HCT116 (cell line): ENCODE measurements around the gene NPB. TPM values are rescaled to one million over a fixed set of nuclear protein-coding genes. Genes with fewer than 3 reads are reported as not detected.
A peak's percentile ranks its signal among the peaks of the same experiment; 100 is the strongest.

Source experiments
- ATAC-seq: fragments of 200-7000 bp; cut with Tn5 transposase; 2 replicates; pipeline ENCODE4 v1.9.1; 2020; ENCODE audit warnings: mild to moderate bottlenecking, moderate library complexity
- BruUV-seq: library from RNA; stranded (reverse); fragments of 400-500 nt; replicated peaks from 2 replicates; lab custom pipeline; 2021; lab: Mats Ljungman, UMichigan
- CTCF ChIA-PET: fragments of 300-600 bp; sonication (Branson Sonifier 250); formaldehyde crosslinking; loops from one replicate; lab custom pipeline; 2021; ENCODE audit warnings: antibody characterized with exemption; lab: Charles Lee
- POLR2A ChIA-PET: fragments of 300-600, 350-600 bp; sonication (Branson Sonifier 250); formaldehyde crosslinking; loops from one replicate; lab custom pipeline; 2021; ENCODE audit warnings: antibody characterized with exemption; lab: Charles Lee
- RAD21 ChIA-PET, 2 experiments: fragments of 300-600 bp; sonication (Branson Sonifier 250); formaldehyde crosslinking; loops; one replicate each; lab custom pipeline; 2023; ENCODE audit warnings: low total read pairs in 2 of 2; ENCODE audit not compliant: uncharacterized antibody in 2 of 2, unreplicated experiment in 2 of 2, low non-redundant PET in 1 of 2; lab: Charles Lee
- DNase-seq: peaks from one replicate; pipeline ENCODE4 v3.0.0-alpha.2; 2010; ENCODE audit warnings: low read depth, low spot score
- H2AFZ ChIP-seq: fragments of 200-600 bp; shearing (Covaris generic), sonication (generic); 2 replicates; pipeline ENCODE4 v1.6.1; 2017; ENCODE audit warnings: low read depth, mixed run types, mixed read lengths, antibody characterized with exemption, low read length; ENCODE audit not compliant: poor library complexity, severe bottlenecking
- H3K27ac ChIP-seq: 2 replicates; pipeline ENCODE4 v1.5.1; 2012; ENCODE audit warnings: low read depth, low read length
- H3K27me3 ChIP-seq: fragments of 200-600 bp; sonication (generic); 2 replicates; pipeline ENCODE4 v1.6.1; 2016; ENCODE audit warnings: mixed run types, low read length, mixed read lengths; ENCODE audit not compliant: insufficient read depth
- H3K36me3 ChIP-seq, 2 experiments: fragments of 200-500 bp in 1 of 2; fragments of 200-600 bp in 1 of 2; sonication (Bioruptor generic) in 1 of 2; sonication (generic) in 1 of 2; 2 replicates each; pipeline versions ENCODE4 v1.5.1 to v1.6.1; 2014 to 2016; ENCODE audit warnings: low read length in 2 of 2, inconsistent platforms in 1 of 2, mixed read lengths in 1 of 2, mixed run types in 1 of 2; ENCODE audit not compliant: insufficient read depth in 2 of 2, control insufficient read depth in 1 of 2
- H3K4me1 ChIP-seq, 2 experiments: fragments of 200-600 bp in 1 of 2; sonication (generic) in 1 of 2; 2 replicates each; pipeline versions ENCODE4 v1.5.1 to v1.6.1; 2012 to 2017; ENCODE audit warnings: low read length in 2 of 2, inconsistent platforms in 1 of 2, mild to moderate bottlenecking in 1 of 2, mixed read lengths in 1 of 2, mixed run types in 1 of 2, moderate library complexity in 1 of 2; ENCODE audit not compliant: insufficient read depth in 2 of 2, control insufficient read depth in 1 of 2
- H3K4me2 ChIP-seq: fragments of 200-600 bp; sonication (generic); 2 replicates; pipeline ENCODE4 v1.6.1; 2017; ENCODE audit warnings: mixed run types, low read length, mixed read lengths
- H3K4me3 ChIP-seq, 2 experiments: fragments of 200-600 bp in 1 of 2; sonication (generic) in 1 of 2; replicated peaks in 1 of 2; 2 replicates each; pipeline ENCODE4 v1.5.1; 2011 to 2016; ENCODE audit warnings: low read length in 2 of 2, control low read depth in 1 of 2, low read depth in 1 of 2, mild to moderate bottlenecking in 1 of 2, mixed read lengths in 1 of 2, mixed run types in 1 of 2
- H3K79me2 ChIP-seq: fragments of 200-600 bp; sonication (generic); 2 replicates; pipeline ENCODE4 v1.6.1; 2017; ENCODE audit warnings: mild to moderate bottlenecking, mixed run types, low read length, moderate library complexity, mixed read lengths; ENCODE audit not compliant: insufficient read depth
- H3K9ac ChIP-seq: fragments of 200-600 bp; sonication (generic); 2 replicates; pipeline ENCODE4 v1.6.1; 2016; ENCODE audit warnings: low read length, mixed read lengths
- H3K9me2 ChIP-seq: fragments of 200-600 bp; sonication (generic), shearing (Covaris generic); 2 replicates; pipeline ENCODE4 v1.6.1; 2017; ENCODE audit warnings: mixed run types, mild to moderate bottlenecking, moderate library complexity; ENCODE audit not compliant: insufficient read depth
- H3K9me3 ChIP-seq, 2 experiments: fragments of 200-500 bp in 1 of 2; fragments of 200-600 bp in 1 of 2; sonication (Bioruptor generic) in 1 of 2; sonication (generic) in 1 of 2; 2 replicates each; pipeline ENCODE4 v1.6.1; 2014 to 2017; ENCODE audit warnings: low read length in 2 of 2, mixed read lengths in 2 of 2, inconsistent platforms in 1 of 2, low read depth in 1 of 2, mild to moderate bottlenecking in 1 of 2, mixed run types in 1 of 2, moderate library complexity in 1 of 2; ENCODE audit not compliant: control insufficient read depth in 1 of 2, insufficient read depth in 1 of 2
- H4K20me1 ChIP-seq: fragments of 200-600 bp; sonication (generic), shearing (Covaris generic); 2 replicates; pipeline ENCODE4 v1.6.1; 2017; ENCODE audit warnings: mixed run types, mild to moderate bottlenecking, moderate library complexity; ENCODE audit not compliant: insufficient read depth
- CEBPB ChIP-seq: IDR thresholded peaks from 2 replicates; pipeline ENCODE4 v1.6.1; 2012; ENCODE audit warnings: low read depth
- CTCF ChIP-seq, 3 experiments: fragments of 200-600 bp in 1 of 3; sonication (generic) in 1 of 3; IDR thresholded peaks in 2 of 3; conservative IDR thresholded peaks in 1 of 3; 2 replicates each; pipeline ENCODE4 v1.5.1; 2012 to 2017; ENCODE audit warnings: low read depth in 2 of 3, low read length in 2 of 3, antibody characterized with exemption in 1 of 3, borderline replicate concordance in 1 of 3, control low read depth in 1 of 3, mild to moderate bottlenecking in 1 of 3, mixed read lengths in 1 of 3, mixed run types in 1 of 3, moderate library complexity in 1 of 3; ENCODE audit not compliant: insufficient read depth in 1 of 3
- EGR1 ChIP-seq: IDR thresholded peaks from 2 replicates; pipeline ENCODE4 v1.6.1; 2012; ENCODE audit warnings: low read depth
- EZH2 ChIP-seq: fragments of 200-600 bp; sonication (generic); IDR thresholded peaks from 2 replicates; pipeline ENCODE4 v1.6.1; 2017; ENCODE audit warnings: antibody characterized with exemption, mixed run types
- EZH2phosphoT487 ChIP-seq: fragments of 200-600 bp; IDR thresholded peaks from 2 replicates; pipeline ENCODE4 v1.6.1; 2018; ENCODE audit warnings: antibody characterized with exemption, borderline replicate concordance
- FOSL1 ChIP-seq: IDR thresholded peaks from 2 replicates; pipeline ENCODE4 v1.6.1; 2012; ENCODE audit warnings: low read depth
- JUND ChIP-seq: IDR thresholded peaks from 2 replicates; pipeline ENCODE4 v1.6.1; 2012
- POLR2A ChIP-seq: IDR thresholded peaks from 2 replicates; pipeline ENCODE4 v1.7.0; 2011; ENCODE audit warnings: borderline replicate concordance; ENCODE audit not compliant: insufficient read depth, insufficient read length; ENCODE audit errors: extremely low read depth
- POLR2AphosphoS5 ChIP-seq: IDR thresholded peaks from 2 replicates; pipeline ENCODE4 v1.6.1; 2011; ENCODE audit warnings: mild to moderate bottlenecking, low read depth, low read length, moderate library complexity
- REST ChIP-seq: IDR thresholded peaks from 2 replicates; pipeline ENCODE4 v1.6.1; 2012; ENCODE audit warnings: low read depth
- SIN3A ChIP-seq: IDR thresholded peaks from 2 replicates; pipeline ENCODE4 v1.6.1; 2012; ENCODE audit warnings: low read depth
- SRF ChIP-seq: IDR thresholded peaks from 2 replicates; pipeline ENCODE4 v1.6.1; 2012; ENCODE audit warnings: low read depth
- intact Hi-C: fragments of 100-400 bp; cut with micrococcal nuclease; formaldehyde crosslinking; loops from 2 replicates; pipeline ENCODE4 v1.10.0; 2022
- total RNA-seq: library from RNA; stranded (reverse); gene quantifications from one replicate; pipeline ENCODE4 v1.2.1, GENCODE V29; 2021; ENCODE audit not compliant: unreplicated experiment
- TF ChIP-seq, protein P1 (sequence below): IDR thresholded peaks from 2 replicates; pipeline ENCODE4 v1.6.1; 2012
- TF ChIP-seq, protein P2 (sequence below): IDR thresholded peaks from 2 replicates; pipeline ENCODE4 v1.6.1; 2012

NPB gene
- total RNA-seq, 1 experiment from 2014 or later, result 1.2 TPM

DNA sequence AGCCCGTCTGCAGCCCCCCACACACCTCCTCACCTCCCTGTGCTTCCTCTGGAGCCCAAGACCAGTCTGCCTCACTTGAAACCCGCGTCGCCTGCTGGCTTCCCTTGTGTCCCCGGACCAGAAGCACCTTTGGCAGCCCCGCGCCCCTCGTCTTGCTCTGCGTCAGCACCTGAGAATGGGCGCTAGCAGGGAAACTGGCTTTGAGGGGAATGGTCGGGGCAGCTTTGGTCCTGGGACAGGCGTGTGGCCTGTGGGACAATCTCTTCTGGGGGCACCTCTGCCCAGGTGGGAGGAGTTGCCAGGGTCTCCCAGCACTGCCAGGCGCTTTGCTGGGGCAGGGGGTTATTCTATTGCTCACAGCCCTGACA, 29.1 kb downstream of the NPB start:
- Histone ChIP-seq H3K9me2 (no peaks in the 10 kb centered on the region), H3K27me3 (no peaks in the 10 kb centered on the region), H3K36me3 (peaks cover 6 to 33% of the 10 kb centered on the region in 2 experiments; a peak in 2 of 4 replicates), H2AFZ (no peak overlapping the region), H3K9ac (no peak overlapping the region), H3K27ac (no peak overlapping the region), H3K4me3 (no peak overlapping the region), H3K79me2 (peaks cover 26% of the 10 kb centered on the region), H3K9me3 (no peaks in the 10 kb centered on the region), H3K4me2 (no peak overlapping the region), H3K4me1 (peaks cover 16 to 61% of the 10 kb centered on the region in 2 experiments), H4K20me1 (no peaks in the 10 kb centered on the region)
- intact Hi-C loops, result no loop called here
- ChIA-PET CTCF (interaction anchor here (1.0 kb wide), 1 partner anchor 29 kb away, joined by 4 read pairs; no protein-coding TSS in a partner anchor), POLR2A (interaction anchor here (1.2 kb wide), 1 partner anchor 91 kb away, joined by 4 read pairs; the partner anchor contains the start of genes CENPX and LRRC45), RAD21 (no interaction called here)
- BruUV-seq, result no TSS peak
- peak; percentile 6 for TF ChIP-seq POLR2A
- no peak for TF ChIP-seq EGR1
- ATAC-seq (no peak), DNase-seq (no peak)

DNA sequence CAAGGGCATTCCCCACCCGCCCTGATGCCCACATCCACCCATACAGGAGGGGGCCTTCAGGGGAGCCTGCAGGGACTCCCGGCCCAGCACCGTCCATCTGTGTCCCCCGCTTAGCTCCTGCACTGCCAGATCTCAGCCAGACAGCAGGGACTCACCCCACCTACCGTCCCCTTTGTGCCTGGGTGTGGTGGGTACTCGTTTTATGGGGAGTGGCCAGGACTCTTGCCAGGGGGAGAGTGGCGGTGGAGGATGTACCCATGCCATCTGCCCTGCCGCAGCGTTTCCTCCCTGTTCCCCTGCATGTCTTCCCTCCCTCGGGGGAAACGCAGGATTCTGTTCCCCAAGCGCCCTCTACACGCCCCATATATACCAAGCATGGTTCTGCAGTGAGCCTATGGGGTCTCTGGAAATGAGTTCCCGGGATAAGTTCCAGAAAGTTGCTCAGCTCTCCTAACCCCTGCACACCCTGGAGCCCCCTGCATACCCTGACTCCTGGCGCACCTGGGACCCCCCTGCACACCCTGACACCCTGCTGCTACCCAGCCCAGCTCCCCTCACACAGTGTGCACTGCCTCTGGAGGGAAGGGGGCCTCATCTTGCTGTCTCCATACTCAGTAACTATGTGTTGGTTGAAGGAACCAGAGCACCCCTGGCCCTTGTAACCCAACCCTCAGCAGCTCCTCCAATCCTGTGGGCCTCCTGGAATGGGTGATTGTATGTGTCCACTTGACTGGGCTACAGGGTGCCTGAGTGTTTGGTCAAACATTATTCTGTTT, 29.7 kb downstream of the NPB start:
- no peak overlapping the region for H3K4me3 ChIP-seq
- peaks cover 25% of the 10 kb centered on the region for H3K79me2 ChIP-seq
- peaks cover 14 to 60% of the 10 kb centered on the region in 2 experiments; a peak in 3 of 4 replicates for H3K4me1 ChIP-seq
- RAD21 ChIA-PET, result no interaction called here
- no peaks in the 10 kb centered on the region for H4K20me1 ChIP-seq
- H3K27me3 ChIP-seq, result no peaks in the 10 kb centered on the region
- intact Hi-C loops, result no loop called here
- H3K27ac ChIP-seq, result 0 out of 2 replicates have a peak overlapping the region, but pooled peaks have one; percentile 11
- no peaks in the 10 kb centered on the region for H3K9me2 ChIP-seq
- H2AFZ ChIP-seq, result no peak overlapping the region
- no peak overlapping the region for H3K4me2 ChIP-seq
- H3K9ac ChIP-seq, result no peak overlapping the region
- DNase-seq, result no peak
- no TSS peak for BruUV-seq
- CTCF ChIA-PET, result no interaction called here
- H3K9me3 ChIP-seq, result no peaks in the 10 kb centered on the region
- ATAC-seq, result no peak
- POLR2A ChIA-PET, result interaction anchor here (0.9 kb wide), 1 partner anchor 16 kb away, joined by 3 read pairs; no protein-coding TSS in a partner anchor
- peaks cover 6 to 33% of the 10 kb centered on the region in 2 experiments; a peak in 2 of 4 replicates for H3K36me3 ChIP-seq
- TF ChIP-seq FOSL1 (no peak), SIN3A (peak; percentile 43; the same call in 1 of the 2 replicates), POLR2A (peak; percentile 21), JUND (no peak), SRF (no peak), POLR2AphosphoS5 (peak; percentile 44), EZH2 (no peak), EZH2phosphoT487 (no peak), CEBPB (no peak), CTCF (IDR thresholded peaks at IDR 0.05 in 2 of 3, conservative IDR thresholded peaks at IDR 0.05 in 1 of 3; ENCODE audit: borderline replicate concordance in 1 of 3, insufficient read depth in 1 of 3, low read depth in 2 of 3, low read length in 2 of 3) (no peak), REST (no peak)
- TF ChIP-seq, protein P1, sequence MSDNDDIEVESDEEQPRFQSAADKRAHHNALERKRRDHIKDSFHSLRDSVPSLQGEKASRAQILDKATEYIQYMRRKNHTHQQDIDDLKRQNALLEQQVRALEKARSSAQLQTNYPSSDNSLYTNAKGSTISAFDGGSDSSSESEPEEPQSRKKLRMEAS, result no peak
- TF ChIP-seq, protein P2, sequence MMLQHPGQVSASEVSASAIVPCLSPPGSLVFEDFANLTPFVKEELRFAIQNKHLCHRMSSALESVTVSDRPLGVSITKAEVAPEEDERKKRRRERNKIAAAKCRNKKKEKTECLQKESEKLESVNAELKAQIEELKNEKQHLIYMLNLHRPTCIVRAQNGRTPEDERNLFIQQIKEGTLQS, result no peak
